NCI-H187 treated with DMSO at 0.1 percent for 48 hours (cell line): Measurements from ENCODE around the gene BRD3OS.
"Not testable (repeated sequence)": the region's sequence is repeated elsewhere in the genome, so short reads cannot be mapped to it uniquely, and the experiment has no call there.

Experiments
- DNase-seq: peaks from one replicate; lab custom pipeline; 2025; lab: John Stamatoyannopoulos, UW

BRD3OS gene

GRCh38 chr9:133988771-133989170 is 36.5 kb upstream of the BRD3OS start:
- DNase-seq, result not testable (repeated sequence)

- DNase-seq, result no peak
These were observed 35.5 kb upstream of the BRD3OS start for GRCh38 chr9:133989625-133990365.

DNA sequence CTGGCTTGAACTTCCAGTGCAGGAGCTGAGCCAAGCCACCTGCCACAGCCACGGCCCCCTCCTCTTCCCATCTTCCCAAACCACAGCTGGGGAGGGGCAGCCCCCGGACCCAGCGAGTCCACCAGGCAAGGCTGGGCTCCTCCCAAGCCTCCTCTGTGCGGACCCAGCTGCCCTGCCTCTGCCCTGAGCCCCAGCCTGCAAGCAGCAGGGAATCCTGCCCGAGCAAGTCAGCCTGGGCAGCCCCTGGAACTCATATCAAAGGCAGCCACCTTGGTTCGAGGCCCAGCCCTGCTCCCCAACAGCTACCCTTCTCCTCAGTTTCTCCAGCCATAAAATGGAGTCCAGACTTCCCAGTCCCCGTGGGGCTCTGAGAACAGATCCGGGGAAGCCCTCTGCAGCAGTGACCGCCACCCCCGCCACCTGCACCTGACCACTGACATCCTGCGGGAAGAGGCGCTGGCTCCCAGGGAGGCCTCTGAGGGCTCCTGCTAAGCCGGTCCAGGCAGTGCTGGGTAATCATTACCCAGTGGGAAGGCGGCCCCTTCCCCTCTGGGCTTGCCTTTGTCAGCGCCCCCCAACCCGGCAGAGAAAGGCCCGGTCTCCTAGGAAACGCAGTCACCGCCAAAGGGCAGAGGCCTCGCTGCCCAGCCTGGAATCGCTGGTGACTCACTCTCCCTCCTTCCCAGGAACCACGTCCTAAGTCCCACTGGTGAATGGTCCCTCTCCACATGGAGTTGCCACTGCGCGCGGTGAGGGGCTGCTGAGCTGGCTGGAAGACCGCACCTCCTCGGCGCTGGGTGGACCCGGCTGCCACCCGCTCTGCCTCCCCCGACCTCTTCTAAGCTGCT is 34.7 kb upstream of the BRD3OS start:
- no peak for DNase-seq

DNA sequence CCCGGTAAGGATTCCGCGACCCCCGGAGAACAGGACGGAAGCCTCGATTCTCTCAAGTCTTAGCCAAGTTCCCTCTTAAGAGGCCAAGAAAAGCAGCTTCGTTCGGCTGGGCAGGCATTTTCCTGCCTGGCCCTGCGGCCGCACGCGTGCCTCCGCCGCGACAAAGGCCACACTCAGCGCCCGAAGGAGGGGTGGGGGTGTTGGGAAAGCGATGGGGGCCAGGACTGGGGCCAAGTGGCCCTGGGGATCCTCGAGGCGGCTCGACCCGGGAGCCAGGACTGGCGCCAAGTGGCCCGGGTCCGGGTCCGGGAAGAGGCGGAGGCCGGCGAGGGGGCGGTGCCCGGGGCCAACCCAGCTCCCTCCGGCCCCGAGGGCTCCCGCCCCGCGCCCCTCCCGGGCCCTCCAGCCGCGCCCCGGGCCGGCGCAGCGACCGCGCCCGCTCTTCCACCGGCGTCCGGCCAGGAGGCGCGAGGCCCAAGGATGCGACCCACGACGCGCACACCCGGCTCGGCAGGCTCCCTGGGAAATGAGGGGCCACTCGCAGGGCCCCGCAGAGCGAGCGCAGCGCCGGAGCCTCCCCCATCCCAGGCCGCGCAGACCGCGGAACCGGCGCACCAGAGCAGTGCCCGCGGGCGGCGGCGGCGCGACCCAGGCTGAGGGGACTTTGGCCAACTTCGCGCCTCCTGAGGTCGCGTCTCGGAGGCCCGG is 33.9 kb upstream of the BRD3OS start:
- DNase-seq, result no peak

DNA sequence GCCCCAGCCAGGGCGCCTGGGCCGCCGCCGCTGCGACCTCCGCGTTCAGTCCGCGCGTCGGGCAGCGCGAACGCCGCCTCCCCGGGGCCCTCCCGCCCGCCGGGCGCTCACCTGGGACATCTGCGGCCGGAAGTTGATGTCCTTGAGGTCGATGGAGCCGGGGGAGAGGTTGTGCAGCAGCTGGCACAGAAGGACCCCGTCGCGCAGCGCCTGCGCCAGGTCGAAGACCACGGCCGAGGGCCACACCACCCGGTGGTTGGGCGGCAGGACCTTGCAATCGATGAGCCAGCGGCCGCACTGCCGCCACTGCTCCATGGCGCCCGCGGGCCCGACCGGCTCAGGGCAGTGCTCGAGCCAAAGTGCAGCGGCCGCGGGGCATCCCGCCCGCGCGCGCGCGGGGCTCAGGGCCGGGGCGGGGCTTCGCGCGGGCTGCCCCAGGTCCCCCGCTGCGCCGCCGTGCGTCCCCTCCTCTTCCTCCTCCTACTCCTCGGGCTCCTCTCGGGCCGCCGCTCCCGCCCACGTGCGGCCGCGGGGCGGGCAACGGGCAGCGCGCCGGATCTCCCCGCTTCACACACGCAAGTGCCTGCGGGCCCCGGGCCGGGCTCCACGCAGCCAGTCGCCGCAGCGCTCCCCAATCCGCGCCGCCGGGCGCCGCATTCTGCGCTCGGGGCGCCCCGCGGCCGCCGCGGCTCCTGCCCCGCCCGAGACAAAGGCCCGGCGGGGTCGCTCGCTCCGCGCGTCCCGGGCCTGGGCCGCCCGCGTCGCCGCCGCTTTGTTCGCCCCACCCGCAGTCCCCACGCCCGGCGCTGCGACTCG is 33.1 kb upstream of the BRD3OS start, which contains the start of gene VAV2:
Gene VAV2, minus strand, starts transcription at position 361 of the 816 bp plus-strand sequence. Its CDS starts 46 bp downstream, at position 315.
- no peak for DNase-seq

DNA sequence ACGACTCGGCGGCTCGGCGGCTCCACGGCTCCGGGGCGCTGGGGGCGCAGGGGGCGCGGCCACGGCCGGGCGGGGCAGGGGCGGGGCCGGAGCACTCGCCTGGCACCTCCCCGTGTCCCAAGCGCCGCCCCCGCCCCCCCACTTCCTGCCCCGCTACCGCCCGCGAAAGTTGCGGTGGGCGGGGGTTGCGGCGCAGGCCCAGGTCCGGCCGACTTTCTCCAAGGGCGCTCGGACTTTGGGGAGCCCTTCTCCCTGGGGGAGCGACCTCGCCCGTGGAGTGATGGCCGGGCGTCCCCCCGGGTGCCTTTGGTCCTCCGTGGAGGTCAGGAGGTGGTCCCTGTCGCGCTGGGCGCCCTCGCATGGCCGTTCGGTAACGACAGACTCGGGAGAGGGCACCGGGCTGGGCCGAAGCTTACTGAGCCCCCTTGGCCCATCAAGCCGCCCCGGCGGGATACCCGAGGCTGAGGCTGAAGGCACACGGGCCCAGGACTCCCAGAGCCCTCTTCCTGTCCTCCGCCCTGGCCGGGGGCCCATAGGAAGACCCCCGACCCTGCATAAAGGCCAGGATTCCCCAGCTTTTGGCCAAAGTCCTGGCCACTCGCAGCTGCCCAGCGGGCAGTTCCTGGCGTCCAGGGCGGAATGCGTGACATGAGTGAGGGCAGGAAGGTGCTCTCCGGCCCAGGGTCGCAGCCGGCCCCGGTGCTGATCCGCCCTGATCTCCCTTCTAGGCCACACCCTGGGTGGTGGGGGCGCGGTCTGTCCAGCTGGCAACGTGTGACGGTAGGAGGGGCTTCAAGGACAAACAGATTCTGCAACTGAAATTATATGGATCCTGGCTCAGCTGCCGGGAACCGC is 32.3 kb upstream of the BRD3OS start:
- DNase-seq, result no peak

DNA sequence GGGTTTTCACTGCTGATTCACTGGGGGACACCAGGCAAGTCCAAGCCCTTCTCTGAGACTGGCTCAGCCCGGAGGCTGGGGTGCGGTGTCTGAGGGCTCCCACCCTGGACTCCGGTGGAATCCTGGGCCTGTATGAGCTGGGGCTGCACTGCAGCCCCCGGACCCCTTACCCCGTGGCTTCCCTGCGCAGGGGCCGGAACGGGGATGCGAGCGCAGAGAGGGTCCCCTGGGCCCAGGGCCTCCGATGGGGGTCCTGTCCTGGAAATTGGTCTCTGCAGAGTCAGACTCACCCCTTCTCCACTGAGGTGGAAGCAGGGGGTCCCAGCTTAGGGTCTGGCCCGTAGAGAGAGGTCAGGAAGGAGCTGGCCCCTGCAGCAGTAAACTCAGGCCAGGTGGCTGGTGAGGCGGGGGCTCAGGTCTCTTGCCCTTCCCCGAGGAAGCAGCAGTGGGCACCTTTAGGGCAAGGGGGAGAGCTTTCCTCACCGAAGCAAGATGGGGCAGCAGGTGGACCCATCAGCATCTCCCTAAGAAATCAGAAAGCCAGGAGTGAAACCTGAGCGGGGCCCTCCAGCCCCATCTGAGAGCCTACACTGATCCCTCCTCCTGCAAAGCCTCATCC is 31.5 kb upstream of the BRD3OS start:
- DNase-seq, result no peak

- no peak for DNase-seq
These were observed 30.8 kb upstream of the BRD3OS start for GRCh38 chr9:133994353-133995011.

- no peak for DNase-seq
These were observed 30.0 kb upstream of the BRD3OS start for GRCh38 chr9:133995012-133995896.

GRCh38 chr9:133996531-133997520 is 28.5 kb upstream of the BRD3OS start:
- no peak for DNase-seq

DNA sequence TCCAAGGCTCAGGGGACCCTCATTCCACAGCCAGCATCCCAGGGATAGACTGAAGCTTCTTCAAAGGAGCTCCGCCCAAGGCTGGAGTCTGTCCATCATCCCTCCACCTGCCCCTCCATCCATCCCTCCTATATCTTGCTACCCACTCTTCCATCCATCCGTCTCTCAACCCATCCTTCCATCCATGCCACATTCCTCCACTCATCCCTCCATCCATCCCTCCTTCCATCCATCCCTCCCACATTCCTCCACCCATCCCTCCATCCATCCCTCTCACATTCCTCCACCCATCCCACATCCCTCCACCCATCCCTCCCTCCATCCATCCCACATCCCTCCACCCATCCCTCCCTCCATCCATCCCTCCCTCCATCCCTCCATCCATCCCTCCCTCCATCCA is 27.7 kb upstream of the BRD3OS start:
- DNase-seq, result no peak

DNA sequence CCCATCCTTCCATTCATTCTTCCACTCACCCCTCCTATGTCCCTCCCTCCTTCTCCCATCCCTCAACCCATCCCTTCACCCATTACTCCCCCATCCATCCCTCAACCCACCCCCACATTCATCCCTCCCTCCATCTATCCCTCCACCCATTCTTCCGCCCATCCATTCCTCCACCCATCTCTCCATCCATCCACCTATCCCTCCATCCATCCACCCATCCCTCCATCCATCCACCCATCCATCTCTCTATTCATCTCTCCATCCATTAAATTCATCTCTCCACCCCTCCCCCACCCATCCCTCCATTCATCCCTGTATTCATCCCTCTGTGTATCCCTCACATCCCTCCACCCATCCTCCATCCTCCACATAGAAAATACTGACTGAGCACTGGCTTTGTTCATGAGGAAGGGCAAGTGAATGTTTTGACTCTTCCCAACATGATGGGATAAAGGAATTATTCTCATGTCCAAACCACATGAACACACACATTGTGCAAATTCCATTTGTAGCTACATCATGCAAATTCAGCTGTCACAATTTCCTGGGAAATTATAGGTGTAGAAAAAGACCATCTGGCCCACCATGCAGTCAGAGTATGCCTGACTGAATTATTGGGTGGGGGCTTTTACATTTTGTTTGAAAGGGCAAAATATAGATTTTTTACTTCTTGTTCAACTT is 26.2 kb upstream of the BRD3OS start:
- DNase-seq, result no peak

GRCh38 chr9:133999851-134000265 is 25.4 kb upstream of the BRD3OS start:
- DNase-seq, result no peak

- DNase-seq, result no peak
These were observed 22.5 kb upstream of the BRD3OS start for GRCh38 chr9:134002796-134003195.

- no peak for DNase-seq
These were observed 22.0 kb upstream of the BRD3OS start for GRCh38 chr9:134003237-134003636.

DNA sequence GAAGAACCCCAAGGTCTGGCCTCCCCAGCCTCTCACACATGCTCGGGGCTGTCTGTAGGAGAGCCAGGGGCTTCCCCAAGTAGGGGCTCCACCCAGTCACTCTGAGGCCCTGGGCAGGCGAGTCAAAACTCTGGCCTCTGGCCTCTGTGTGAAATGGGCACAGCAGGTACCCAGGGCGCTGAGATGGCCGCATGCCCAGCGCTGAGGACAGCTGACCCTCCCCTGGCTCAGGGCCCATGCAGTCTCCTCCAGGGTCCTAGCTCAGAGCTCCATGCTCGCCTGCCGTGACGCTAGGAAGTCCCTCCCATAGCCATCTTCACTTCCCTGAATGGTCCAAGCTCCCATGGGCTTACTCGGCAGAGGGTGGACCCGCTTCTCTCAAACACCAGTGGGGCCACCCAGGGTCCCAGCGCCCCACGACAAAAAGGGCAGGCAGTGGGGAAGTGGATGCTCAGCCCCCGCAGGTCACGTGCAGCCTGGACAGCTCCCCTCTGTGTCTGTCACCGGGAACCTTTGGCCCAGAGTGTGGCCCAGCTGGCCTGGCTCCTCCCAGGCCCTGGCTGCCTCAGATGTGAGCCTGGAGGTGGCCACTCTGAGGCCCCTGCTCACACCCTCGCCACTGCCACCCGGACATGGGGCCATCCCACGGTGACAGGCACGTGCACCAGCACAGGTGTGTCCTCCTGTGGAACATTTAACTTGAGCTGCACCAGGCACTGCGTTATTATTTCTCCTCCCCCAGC is 21.0 kb upstream of the BRD3OS start:
- no peak for DNase-seq
